ENCODE results near the gene TAC3. TPM values are rescaled to one million over a fixed set of nuclear protein-coding genes. Genes with fewer than 3 reads are reported as not detected.
A peak's percentile ranks its signal among the peaks of the same experiment; 100 is the strongest.

The TAC3 gene
- total and polyA plus RNA-seq, 2 of the 4 experiments (the other 2 are of a cell fraction): 0.94 TPM; not detected in 1

DNA sequence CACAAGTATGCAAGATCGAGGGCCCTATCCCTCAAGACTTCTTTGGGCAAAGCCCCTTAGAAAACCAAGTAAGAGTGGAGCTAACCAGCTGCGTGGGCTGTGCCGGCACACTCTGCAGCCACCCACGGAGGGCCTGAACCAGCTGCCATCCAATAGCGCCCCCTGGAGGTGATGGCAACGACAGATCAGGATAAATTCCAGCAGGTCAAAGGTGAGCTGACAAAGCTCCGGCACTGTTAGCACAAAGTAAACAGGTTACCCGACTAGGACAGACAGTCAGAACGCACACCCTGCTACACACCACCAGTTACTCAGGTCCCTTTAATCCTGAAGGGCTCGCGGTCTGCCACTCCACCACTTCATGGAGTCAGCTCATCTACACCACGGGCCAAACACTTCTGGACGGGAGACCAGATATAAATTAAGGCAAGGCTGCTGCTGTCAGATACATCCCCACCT lies 14.9 kb downstream of the TAC3 start:
- Histone ChIP-seq H3K4me3 (ENCODE audit: insufficient read depth, low read depth, low read length) (no peak overlapping the region), H2BK5ac (ENCODE audit: low read depth, low read length, poor library complexity, severe bottlenecking) (no peak overlapping the region), H4K20me1 (ENCODE audit: insufficient read depth, low read length) (peaks cover 46% of the 10 kb centered on the region), H3K79me1 (ENCODE audit: low read depth in 1 of 2, low read length in 2 of 2) (peaks cover 34 to 82% of the 10 kb centered on the region in 2 experiments), H2BK20ac (ENCODE audit: low read depth, low read length) (no peak overlapping the region), H3K9me1 (ENCODE audit: insufficient read depth, low read length) (peaks cover 18% of the 10 kb centered on the region), H4K91ac (ENCODE audit: insufficient read depth, low read depth, low read length) (no peak overlapping the region), H3K4me2 (ENCODE audit: low read depth, low read length) (no peak overlapping the region), H3K27me3 (ENCODE audit: control insufficient read depth, insufficient read depth, low read length) (no peaks in the 10 kb centered on the region), H2AK5ac (ENCODE audit: low read depth, low read length) (no peak overlapping the region), H3K23ac (ENCODE audit: low read depth, low read length) (peak overlapping the region; percentile 32; the same call in 1 of the 2 replicates), H3K4me1 (ENCODE audit: control insufficient read depth, insufficient read depth, low read length) (peaks cover 6% of the 10 kb centered on the region), H4K5ac (ENCODE audit: low read depth, low read length) (no peak overlapping the region), H2BK120ac (ENCODE audit: low read depth, low read length) (no peak overlapping the region), H3K4ac (ENCODE audit: low read depth, low read length) (peak overlapping the region; percentile 32; the same call in 1 of the 2 replicates), H3K36me3 (ENCODE audit: control insufficient read depth, insufficient read depth, low read length) (peaks cover 50% of the 10 kb centered on the region), H4K8ac (ENCODE audit: low read depth in 2 of 2, low read length in 2 of 2) (no peak overlapping the region), H3K56ac (ENCODE audit: extremely low read depth, insufficient read depth, low read length) (no peak overlapping the region), H3K9ac (ENCODE audit: low read depth, low read length) (no peak overlapping the region), H3K9me3 (ENCODE audit: control insufficient read depth, insufficient read depth, low read length) (no peaks in the 10 kb centered on the region), H3K27ac (ENCODE audit: insufficient read depth, low read length) (no peak overlapping the region), H3K18ac (ENCODE audit: low read depth, low read length) (no peak overlapping the region), H2AK9ac (replicated peaks; ENCODE audit: low read depth, low read length, poor library complexity) (peak overlapping the region; percentile 25), H3K14ac (replicated peaks; ENCODE audit: low read depth, low read length) (no peak overlapping the region), H2AFZ (replicated peaks; ENCODE audit: low read length, poor library complexity) (no peak overlapping the region), H2BK15ac (ENCODE audit: low read depth, low read length) (no peak overlapping the region)
- intact Hi-C loops (cut with micrococcal nuclease) (loop anchor here (2.0 to 10.0 kb wide), 3 partner anchors 159 to 357 kb away; partner anchors contain the start of gene ATP5F1B), dilution Hi-C loops (cut with HindIII; ENCODE audit: low sequenced_read_pairs, unreplicated experiment) (no loop called here), in situ Hi-C loops (cut with MboI; ENCODE audit: low sequenced_read_pairs) (loop anchor here (10.0 kb wide), 1 partner anchor 367 kb away; the partner anchor contains the start of gene BAZ2A)
- ChIA-PET POLR2A (ENCODE audit: unreplicated experiment) (no interaction called here), CTCF (interaction anchor here (0.5 to 1.8 kb wide), 17 partner anchors 10 to 373 kb away, joined by 3 to 7 read pairs (median 3); partner anchors contain the start of gene HSD17B6)
- 18% methylated on average over 5 of the region's 13 CpGs; no CpG with 5 or more reads in 1 of the 2 experiments for WGBS, 2 experiments (ENCODE audit: extremely low coverage in 2 of 2, insufficient read length in 1 of 2)
- peak; percentile 48 for ATAC-seq (ENCODE audit: low read depth)
- peak; percentile 60 for DNase-seq
- TF ChIP-seq RCOR1 (IDR thresholded peaks at IDR 0.05; ENCODE audit: insufficient replicate concordance, low read length): peak; percentile 73
- TF ChIP-seq, protein P1, sequence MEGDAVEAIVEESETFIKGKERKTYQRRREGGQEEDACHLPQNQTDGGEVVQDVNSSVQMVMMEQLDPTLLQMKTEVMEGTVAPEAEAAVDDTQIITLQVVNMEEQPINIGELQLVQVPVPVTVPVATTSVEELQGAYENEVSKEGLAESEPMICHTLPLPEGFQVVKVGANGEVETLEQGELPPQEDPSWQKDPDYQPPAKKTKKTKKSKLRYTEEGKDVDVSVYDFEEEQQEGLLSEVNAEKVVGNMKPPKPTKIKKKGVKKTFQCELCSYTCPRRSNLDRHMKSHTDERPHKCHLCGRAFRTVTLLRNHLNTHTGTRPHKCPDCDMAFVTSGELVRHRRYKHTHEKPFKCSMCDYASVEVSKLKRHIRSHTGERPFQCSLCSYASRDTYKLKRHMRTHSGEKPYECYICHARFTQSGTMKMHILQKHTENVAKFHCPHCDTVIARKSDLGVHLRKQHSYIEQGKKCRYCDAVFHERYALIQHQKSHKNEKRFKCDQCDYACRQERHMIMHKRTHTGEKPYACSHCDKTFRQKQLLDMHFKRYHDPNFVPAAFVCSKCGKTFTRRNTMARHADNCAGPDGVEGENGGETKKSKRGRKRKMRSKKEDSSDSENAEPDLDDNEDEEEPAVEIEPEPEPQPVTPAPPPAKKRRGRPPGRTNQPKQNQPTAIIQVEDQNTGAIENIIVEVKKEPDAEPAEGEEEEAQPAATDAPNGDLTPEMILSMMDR (conservative IDR thresholded peaks at IDR 0.05; ENCODE audit: low read depth, low read length): peak; percentile 78
- TF ChIP-seq, protein P2, sequence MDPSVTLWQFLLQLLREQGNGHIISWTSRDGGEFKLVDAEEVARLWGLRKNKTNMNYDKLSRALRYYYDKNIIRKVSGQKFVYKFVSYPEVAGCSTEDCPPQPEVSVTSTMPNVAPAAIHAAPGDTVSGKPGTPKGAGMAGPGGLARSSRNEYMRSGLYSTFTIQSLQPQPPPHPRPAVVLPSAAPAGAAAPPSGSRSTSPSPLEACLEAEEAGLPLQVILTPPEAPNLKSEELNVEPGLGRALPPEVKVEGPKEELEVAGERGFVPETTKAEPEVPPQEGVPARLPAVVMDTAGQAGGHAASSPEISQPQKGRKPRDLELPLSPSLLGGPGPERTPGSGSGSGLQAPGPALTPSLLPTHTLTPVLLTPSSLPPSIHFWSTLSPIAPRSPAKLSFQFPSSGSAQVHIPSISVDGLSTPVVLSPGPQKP (IDR thresholded peaks at IDR 0.05; ENCODE audit: borderline replicate concordance, low read depth, low read length): no peak
- 0 out of 2 replicates have a peak, but pooled peaks have one; percentile 19 for TF ChIP-seq MXI1 (IDR thresholded peaks at IDR 0.05; ENCODE audit: borderline replicate concordance, low read depth, low read length)
- TF ChIP-seq NFE2L2 (IDR thresholded peaks at IDR 0.05; ENCODE audit: low read depth, low read length): no peak
- TF ChIP-seq RAD21 (IDR thresholded peaks at IDR 0.05; ENCODE audit: low read length): peak; percentile 70
- TF ChIP-seq SMC3 (IDR thresholded peaks at IDR 0.05; ENCODE audit: low read depth, low read length): peak; percentile 54
- TF ChIP-seq BHLHE40 (IDR thresholded peaks at IDR 0.05; ENCODE audit: low read depth, low read length): peak; percentile 44; the same call in 1 of the 2 replicates
- no TSS peak for BruUV-seq (replicated peaks)
